Measurements from ENCODE around the gene PITPNM3.
"Not testable (repeated sequence)": the region's sequence is repeated elsewhere in the genome, so short reads cannot be mapped to it uniquely, and the experiment has no call there.

PITPNM3 gene

GRCh38 chr17:6556121-6557039, at the start of gene PITPNM3:
Gene PITPNM3 (minus strand): TSS chr17:6556555. CDS start chr17:6556406, 149 bp downstream.
- no peak for DNase-seq

DNA sequence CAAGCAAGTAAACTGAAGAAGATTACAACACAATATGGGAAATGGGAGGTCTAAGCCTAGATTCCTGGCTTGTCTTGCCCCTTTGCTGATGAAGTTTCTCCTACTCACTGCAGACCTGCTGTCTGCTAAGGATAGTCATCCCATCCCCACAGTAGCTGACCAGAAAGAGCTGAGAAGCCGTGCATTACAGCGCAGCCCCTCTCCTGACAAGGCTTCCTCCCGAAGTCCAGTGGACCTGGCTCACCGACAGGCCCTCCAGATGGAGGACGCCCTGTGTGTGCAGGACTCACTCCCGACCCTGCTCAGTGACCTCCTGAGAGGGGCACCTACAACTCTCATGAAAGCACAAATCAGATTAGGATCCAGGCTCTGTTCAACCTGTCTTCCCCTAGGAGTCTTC, 48.8 kb upstream of the PITPNM3 start:
- DNase-seq, result no peak

DNA sequence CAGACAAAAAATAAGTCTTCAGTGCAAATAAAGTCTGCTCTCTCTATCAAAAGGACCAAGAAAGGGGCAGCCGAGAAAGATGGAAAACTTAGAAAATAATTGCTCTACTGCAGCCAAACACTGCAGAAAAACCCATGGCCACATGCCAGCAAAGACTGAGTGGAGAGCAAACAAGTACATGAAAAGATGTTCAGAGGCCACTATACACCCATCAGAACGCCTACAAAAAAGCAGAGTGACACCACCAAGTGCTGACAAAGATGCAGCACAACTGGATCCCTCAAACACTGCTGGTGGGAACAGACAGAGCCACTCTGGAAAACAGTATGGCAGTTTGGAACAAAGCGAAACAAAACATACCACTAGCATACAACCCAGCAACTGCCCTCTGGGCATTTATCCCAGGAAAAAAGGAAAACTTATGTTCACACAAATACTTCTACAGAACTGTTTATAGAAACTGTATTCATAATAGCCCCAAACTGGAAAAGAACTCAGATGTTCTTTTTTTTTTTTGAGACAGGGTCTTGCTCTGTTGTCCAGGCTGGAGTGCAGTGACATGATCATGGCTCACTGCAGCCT, 47.5 kb upstream of the PITPNM3 start:
- no peak for DNase-seq

DNA sequence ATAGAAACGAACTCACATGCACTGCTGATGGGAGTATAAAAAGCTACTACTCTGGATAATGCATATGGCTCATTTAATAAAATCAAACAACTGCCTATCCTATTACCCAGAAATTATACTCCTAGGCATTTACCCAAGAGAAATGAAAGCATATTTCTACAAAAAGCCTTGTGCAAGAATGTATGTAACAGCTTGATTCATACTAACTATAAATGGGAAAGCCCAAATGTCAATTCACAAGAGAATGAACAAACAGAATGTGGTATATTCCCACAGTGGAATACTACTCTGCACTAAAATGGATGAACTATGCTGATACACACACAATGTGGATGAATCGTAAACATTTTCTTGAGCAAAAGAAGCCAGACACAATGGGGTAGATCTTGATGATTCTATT, 45.8 kb upstream of the PITPNM3 start:
- no peak for DNase-seq

DNA sequence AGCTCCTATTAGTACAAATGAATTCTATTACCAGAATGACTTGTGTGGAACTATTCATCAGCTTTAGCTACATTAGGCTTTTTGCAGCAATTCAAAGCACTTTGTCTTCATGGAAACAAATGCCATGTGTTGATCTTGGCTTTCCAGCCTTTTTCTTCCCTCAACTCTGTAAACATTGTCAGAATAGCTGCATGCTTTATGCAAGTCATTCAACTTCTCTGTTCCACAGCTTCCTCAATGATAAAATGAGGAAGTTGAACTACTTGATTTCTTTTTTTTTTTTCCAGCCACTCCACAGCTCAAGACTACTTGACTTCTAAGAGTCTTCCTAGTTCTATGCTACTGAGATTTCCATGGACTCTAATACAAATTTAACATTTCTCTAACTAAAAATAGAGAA, 43.0 kb upstream of the PITPNM3 start:
- DNase-seq, result peak; percentile 58

- no peak for DNase-seq
Observed at GRCh38 chr17:6597727-6598126, 41.4 kb upstream of the PITPNM3 start.

DNA sequence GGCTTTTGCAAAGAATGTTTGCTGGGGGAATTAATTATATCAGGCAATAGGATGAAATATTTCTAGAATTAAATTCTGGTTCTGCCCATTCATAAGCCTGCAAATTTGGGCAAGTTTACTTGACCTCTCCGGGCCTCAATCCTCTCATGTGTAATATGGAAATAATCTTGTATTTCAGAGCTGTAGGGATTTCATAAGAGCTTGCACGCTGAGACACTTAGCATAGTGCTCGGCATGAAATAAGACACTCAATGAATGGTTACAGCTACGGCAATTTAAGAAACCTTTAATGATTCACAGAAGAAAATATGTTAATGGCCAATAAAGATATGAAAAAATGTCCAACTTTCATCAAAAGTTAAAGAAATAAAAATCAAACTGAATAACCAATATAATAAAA, 40.6 kb upstream of the PITPNM3 start:
- no peak for DNase-seq

DNA sequence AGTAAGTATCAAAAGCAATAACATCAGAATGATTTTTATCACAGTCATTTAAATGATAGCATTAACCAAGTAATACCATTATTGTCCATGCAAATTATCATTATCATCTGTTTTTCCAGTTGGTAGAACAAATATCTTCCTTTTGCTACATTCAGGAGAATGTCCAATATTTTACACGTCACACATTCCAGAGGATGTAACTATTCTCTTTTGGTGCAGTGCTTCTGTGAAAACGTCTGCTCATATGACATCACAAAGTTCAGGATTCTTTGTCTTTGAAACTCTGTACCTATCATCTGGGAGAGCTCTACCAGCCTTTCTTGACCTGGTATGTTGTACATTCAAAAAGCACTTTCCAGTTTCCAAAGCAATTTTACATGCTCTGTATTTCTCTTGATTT, 40.2 kb upstream of the PITPNM3 start:
- no peak for DNase-seq

DNA sequence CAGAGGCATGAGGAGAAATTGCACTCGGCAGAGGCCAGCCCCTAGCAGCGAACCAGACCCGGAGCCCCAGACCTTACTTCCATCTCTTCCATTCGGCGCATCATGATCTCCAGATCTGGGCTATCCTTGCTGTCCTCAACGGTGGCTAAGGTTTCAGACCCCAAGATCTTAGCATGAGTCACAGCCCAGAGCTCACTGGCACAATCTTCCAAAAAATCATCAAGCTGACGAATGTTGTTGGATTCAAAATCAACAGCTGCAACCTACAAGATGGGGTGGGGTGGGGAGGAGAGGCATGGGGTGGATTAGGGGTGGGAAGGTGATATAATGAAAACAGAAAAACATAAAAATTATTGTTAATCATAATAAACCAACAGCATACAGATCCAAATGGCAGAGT, 39.7 kb upstream of the PITPNM3 start:
- no peak for DNase-seq

GRCh38 chr17:6593371-6593770, 37.0 kb upstream of the PITPNM3 start:
- not testable (repeated sequence) for DNase-seq

DNA sequence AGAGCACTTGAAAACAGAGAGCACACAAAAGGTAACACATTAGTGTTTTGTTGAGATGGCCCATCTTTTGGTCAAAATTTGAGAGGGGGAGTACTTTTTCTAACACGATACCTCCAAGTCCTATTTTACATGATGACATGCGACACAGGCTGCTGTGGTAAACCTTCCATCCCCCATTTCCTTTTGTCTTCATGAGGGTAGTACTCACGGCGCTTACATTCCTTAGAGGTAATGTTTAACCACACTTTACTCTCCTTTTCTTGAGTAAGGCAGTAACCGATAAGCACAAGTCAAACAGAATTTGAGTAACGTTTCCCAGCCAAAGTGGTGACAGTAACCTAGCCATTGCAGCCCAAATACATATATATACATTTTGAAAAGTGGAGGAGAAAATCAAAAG, 35.8 kb upstream of the PITPNM3 start:
- no peak for DNase-seq

- DNase-seq, result no peak
Observed at GRCh38 chr17:6591599-6592158, 35.3 kb upstream of the PITPNM3 start.

- no peak for DNase-seq
Observed at GRCh38 chr17:6589266-6589946, 33.1 kb upstream of the PITPNM3 start.

DNA sequence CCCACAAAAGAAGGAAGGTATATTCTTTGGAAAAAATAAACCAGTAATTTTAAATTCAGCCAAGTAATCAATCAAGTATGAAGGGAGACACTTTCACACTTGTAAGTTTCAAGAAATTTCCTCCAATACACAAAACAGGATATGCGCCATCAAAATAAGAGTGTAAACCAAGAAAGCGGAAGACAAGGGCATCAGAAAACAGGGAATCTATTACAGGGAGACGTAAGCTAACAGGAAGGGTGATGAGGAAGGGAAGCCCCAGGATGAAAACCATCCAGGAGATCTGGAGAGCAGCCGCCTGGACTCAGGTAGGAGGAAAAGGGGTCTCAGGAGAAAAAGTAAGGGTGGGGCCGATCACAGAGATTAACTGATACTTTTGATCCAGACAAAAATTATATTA, 31.8 kb upstream of the PITPNM3 start:
- no peak for DNase-seq

DNA sequence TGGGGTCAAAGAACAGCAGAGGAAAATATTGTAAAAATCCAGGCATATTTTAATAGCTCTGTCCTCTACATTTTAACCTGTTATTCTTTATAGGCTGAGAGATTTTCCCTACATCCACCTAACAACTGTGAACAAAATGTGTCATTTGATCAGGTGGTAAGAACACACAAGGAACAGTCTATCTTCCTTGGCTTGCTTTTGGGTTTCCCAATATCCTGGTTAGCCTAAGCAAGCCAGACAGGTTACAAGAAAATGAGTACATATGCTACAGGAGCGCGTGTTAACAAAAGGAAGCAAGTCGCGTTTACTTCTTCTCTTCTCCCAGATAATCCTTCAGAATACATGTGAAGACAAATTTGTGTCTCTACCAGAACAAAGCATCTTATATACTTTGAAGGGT, 31.0 kb upstream of the PITPNM3 start:
- no peak for DNase-seq

DNA sequence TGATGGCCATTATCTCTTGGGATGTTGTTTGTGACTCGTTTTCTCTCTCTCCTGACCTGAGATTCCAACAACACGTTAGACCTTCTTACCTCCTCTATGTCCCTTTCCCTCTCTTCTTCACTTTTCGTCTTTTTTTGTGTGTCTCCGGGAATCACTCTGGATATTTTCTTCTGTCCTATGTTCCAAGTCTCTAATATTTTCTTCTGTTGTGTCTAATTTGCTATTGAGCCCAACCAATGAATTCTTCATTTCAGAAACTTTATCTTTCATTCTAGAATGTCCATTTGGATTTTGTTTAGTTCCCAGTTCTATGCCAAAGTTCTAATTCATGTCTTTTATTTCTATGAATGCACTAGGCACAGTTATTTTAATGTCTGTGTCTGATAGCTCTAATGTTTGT, 27.1 kb upstream of the PITPNM3 start:
- DNase-seq, result no peak

GRCh38 chr17:6580625-6581024, 24.3 kb upstream of the PITPNM3 start:
- DNase-seq, result no peak

DNA sequence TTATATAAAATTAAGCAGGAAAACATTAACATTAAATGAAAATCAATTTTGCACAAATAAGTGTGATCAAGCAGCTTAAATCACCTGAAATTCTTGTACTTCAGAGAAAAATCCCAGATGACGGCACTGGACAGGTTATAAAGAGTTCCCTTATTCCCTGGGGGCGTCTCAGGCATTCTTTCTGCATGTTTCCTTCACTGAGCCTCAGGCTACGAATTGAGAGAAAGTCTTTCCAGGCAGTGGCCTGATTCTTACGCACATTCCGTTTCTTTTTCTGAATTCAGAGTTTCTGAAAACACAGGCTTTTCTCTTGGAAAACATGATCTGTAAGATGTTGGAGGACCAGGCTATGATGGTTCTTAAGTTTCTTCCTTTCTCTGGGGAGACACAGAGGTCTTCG, 22.1 kb upstream of the PITPNM3 start:
- DNase-seq, result no peak

DNA sequence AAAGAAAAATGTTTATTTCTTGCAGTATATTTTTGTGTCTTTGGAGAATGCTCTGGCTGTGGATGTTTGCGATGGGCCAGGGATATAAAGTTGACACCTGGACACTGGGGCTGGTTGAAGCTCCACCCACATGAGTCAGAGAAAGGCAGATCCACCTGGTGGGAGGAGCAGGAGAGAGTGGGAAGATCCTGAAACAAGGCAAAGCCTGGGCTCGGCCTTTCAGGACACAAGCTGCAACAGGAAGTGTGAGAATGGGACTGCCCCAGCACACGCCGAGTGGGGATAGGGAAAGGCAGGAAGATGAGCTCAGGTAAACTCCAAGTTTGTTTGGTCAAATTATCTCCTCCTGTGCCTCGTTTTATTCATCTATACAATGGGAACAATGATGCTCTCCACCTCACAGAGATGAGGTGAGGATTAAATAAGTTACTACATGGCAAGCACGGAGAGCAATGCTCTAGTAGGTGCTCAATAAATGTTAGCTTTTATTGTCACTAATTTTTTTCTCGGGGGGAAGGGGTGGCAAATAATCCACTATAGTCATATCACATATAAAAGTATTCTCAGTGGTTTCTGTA, 21.4 kb upstream of the PITPNM3 start:
- no peak for DNase-seq

- no peak for DNase-seq
Observed at GRCh38 chr17:6576038-6576785, 19.9 kb upstream of the PITPNM3 start.

DNA sequence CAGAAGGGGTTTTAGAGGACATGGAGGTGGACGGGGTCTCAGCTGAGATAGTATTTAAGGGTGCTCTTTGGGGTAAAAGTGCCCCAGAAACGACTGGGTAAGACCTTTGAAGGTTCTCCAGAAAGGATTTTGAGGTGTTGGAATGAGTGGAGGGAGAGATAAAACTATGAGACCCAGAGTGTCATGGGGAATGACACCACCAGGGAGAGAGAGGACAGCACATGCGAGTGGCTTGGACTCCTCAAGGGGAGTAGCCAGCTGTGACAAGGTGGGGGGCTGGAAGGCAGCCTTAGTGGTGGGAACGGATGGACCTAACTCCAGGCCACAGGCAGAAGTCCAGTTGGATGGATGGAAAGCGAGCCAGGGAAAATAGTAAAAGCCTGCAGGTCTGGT, 19.2 kb upstream of the PITPNM3 start:
- no peak for DNase-seq
